Hematopoietic multipotent progenitor cell treated with erythropoietin and hydrocortisone succinate and interleukin-3 and kit ligand, for 17 days (in vitro differentiated cells): ENCODE data around the gene CAPN5.
A peak's percentile ranks its signal among the peaks of the same experiment; 100 is the strongest.

ENCODE experiments used
- DNase-seq: peaks from one replicate; pipeline ENCODE4 v3.0.0-alpha.2; 2015; ENCODE audit warnings: low spot score

Gene CAPN5

GRCh38 chr11:77135069-77135468 is 68.3 kb downstream of the CAPN5 start:
- DNase-seq: no peak

- DNase-seq: no peak
These were observed 69.3 kb downstream of the CAPN5 start for GRCh38 chr11:77136074-77136473.

- no peak for DNase-seq
These were observed 70.1 kb downstream of the CAPN5 start for GRCh38 chr11:77136784-77137420.

- DNase-seq: no peak
These were observed 70.7 kb downstream of the CAPN5 start for GRCh38 chr11:77137421-77137820.

DNA sequence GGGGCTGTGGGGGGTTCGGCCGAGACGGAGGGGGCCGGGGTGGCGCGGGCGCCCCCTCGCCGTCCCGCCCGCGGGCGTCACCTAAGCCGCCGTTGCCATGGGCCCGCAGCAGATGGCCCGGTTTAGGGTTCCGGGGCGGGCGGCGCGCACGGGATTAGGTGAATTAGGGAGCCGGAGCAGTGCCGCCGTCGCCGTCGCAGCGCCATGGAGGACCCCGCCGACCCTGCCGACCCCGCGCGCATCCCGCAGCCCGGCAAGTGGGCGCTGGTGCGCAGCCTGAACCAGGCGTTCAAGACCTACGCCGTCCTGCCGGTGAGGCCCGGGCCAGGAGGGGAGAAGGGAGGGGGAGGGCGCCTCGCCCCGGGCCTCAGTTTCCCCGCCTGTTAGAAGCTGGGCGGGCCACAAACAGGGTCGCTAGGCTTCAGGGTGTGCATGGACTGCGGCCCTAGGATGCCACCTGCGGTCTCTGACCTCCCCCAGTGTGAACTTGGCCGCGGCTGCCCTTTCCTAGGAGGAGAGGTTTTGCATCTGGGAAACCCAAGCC is 71.4 kb downstream of the CAPN5 start:
- DNase-seq: no peak

GRCh38 chr11:77139201-77139600 is 72.4 kb downstream of the CAPN5 start:
- DNase-seq: no peak

DNA sequence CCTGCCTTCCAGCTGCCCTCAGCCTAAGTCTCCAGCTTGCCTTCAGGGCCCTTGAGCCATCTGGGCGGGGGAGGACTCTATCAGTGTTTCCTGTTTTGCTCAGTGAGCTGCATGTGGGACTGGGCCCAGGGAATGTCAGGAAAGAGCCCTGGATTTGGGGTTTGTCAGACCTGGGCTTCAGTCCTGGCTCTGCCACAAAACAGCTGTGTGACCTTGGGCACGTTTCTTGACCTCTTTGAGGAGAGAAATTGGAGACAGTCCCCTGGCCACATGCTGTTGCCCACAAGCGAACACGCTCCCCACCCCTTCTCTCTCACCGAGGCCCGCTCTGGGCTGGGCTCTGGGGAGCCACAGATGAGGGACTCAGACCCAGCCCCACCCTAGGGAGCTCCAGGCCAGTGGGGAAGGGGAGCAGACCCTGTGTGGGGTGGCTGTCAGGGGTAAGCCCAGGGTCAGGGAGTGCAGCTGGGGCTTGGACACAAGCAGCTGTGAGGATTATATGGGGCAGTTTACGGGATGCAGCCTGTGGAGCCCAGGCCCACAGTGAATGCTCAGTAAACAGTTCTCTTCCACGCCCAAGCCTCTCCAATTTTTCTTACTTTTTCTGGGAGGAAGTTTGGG is 73.6 kb downstream of the CAPN5 start:
- DNase-seq: no peak

GRCh38 chr11:77141034-77141433 is 74.3 kb downstream of the CAPN5 start:
- no peak for DNase-seq

- DNase-seq: no peak
These were observed 74.7 kb downstream of the CAPN5 start for GRCh38 chr11:77141475-77141874.

- no peak for DNase-seq
These were observed 75.6 kb downstream of the CAPN5 start for GRCh38 chr11:77142091-77142975.

GRCh38 chr11:77143405-77144020 is 76.7 kb downstream of the CAPN5 start:
- no peak for DNase-seq

DNA sequence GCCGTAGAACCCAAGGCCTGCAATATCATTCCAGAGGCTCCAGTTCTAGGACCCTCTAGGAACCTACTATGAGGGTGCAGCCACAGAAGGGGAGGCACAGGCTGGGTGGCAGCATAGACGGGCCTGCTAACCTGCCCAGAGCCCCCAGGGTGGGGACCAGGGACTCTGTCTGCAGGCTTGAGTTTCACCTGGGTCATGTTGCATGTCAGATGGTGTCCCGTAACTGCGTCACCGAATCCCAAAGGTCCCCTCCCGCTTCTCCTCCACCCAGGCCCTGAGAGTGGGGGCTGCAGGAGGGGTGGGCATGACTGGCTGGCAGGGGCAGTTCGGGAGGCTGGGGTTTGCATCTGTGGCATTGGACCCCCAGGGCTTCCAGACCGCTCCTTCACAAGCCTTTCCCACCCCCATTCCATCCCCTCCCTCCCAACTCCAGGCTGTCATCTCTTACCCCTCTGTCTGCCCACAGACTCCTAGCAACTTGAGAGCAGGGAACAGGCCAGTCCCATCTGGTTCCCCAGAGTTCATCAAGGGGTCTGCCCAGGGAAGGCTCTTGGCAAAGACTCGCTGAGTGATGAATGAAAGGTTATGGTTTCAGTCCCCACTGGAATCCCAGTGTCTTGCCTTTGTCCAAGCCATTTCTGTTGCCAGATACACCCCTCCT is 77.6 kb downstream of the CAPN5 start:
- no peak for DNase-seq

DNA sequence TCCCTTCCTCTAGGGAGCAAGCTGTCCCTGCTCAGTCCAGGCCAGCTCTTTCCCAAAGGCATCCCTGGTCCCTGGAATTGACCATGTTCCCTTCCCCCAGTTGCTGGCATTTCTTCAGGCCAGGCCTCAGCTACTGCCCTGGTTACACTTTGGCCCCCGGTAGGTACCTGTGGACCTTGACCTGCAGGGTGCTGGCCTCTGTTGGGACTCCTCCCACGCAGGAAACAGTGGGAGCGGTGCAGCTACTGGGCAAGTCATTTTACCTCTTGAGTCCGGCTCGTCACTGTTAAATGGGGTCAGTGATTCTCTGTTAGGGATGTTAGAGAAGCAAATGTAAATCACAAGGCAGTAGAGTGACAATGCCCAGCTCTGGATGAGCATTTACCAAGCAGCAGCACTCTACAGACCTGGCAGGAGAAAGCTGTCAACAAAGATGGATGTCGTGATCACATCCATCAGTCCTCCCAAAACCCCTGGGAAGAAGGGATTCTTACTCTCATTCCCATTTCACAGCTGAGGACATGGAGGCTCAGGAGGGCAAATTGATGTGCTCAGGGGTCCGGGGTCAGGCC is 78.2 kb downstream of the CAPN5 start:
- DNase-seq: no peak

DNA sequence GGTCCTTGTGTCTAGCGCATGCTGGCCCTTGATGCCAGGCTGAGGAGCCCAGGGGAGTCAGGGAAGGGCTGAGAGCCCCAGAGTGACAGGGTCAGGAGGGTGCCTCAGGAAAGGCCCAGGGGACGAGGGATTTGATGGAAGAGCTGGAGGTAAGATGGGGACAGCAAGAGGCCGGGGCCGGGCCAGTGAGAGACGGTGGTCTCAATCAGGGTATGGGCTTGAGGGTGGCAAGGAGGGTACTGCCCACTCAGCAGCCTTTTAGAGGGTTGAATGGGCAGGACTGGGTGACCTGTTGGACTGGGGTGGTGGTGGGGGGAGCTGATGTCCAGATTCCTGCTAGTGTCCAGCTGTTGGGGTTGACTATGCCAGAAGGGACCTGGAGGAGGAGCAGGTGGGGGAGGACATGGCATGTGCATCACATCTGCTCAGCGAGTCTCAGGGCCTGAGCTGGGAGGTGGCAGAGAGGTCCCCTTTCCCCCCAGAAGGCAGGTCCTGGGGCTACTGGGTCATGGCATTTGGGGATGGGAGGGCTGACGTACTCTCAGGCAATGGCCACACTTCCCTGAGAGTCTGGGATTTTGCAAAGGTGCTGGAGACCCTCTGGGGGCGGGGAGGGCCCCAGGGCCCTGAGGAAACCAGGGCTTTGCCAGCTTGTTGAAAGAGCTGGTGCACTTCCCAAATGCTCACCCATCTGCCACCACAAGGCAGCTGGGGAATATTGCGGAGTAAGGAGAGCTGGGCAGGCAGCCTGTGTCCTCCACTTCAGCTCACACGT is 79.7 kb downstream of the CAPN5 start:
- DNase-seq: no peak

DNA sequence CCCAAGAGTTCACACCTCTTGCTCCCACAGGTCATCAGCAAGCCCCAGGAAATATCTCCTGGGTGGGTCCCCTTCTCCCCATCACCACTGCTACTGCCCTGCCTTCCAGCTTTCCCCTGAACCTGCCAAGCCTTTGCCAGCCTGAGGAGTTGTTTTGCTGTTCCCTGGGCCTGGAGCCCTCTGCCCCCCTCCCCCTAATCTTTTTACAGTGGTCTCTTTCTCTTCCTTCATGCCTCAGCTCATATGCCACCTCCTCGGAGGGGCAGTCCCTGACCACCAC is 80.2 kb downstream of the CAPN5 start:
- no peak for DNase-seq

GRCh38 chr11:77147668-77148321 is 81.0 kb downstream of the CAPN5 start:
- peak; percentile 11 for DNase-seq

- no peak for DNase-seq
These were observed 82.4 kb downstream of the CAPN5 start for GRCh38 chr11:77148963-77149715.

DNA sequence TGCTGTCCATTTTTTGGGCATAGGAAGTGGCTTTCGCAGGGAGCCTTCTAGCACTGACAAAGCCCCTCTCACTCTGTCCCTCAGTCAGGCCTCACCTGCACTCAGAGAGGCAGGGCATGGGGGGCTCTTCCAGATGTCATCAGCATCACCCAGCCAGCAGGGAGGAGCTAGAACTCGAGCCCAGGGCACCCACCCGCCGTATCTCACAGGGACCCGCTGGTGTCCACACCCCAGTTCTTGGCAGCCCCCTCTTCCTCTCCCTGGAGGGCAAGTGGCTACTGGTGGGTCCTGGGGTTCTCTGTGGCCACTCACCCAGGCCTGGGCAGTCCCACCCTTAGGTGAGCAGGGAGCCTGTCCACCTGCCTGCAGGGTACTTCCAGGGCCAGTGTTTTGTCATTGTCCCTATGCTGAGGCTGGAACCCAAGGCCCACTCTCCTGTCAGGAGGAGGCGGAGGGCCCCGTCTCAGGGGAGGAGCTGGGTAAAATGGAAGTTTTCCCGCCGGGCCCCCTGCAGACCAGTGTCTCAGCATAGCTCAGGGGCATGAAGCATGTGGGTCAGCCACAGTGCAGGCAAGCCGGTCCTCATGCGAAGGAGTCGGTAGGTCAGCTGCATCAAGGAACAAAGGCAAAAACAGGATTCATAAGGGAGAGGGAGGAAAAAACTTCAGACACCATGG is 83.1 kb downstream of the CAPN5 start:
- no peak for DNase-seq

- DNase-seq: no peak
These were observed 84.1 kb downstream of the CAPN5 start for GRCh38 chr11:77150836-77151235.
